ENCODE measurements around the gene SEC22C. TPM values are rescaled to one million over a fixed set of nuclear protein-coding genes. Genes with fewer than 3 reads are reported as not detected.

The SEC22C gene
- total and polyA plus RNA-seq, 2 of the 4 experiments (the other 2 are of a cell fraction), result 24.0 to 43.9 TPM

DNA sequence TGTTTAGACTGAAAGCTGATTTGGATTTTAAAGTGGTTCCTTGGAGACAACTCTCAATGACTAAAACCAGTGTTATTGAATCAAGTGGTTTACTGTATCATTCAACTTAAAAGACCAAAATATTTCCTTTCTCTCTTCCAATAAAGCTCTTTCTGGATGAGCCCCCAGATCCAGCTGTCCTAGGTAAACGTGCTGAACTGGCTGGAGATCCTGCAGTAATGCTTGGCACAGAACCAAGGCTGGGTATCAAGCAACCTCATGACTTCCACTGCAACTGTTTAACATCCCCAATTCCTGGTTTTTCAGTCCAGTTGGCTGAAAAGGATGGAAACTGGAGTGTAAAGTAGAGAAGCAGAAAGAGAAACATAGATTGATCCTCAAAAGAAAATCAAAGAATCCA, 28.9 kb downstream of the SEC22C start:
- Histone ChIP-seq H4K5ac (ENCODE audit: low read depth, low read length) (no peak overlapping the region), H3K4me3 (ENCODE audit: insufficient read depth, low read depth, low read length) (no peak overlapping the region), H2BK15ac (ENCODE audit: low read depth, low read length) (no peak overlapping the region), H3K27ac (ENCODE audit: insufficient read depth, low read length) (no peak overlapping the region), H3K4me2 (ENCODE audit: low read depth, low read length) (no peak overlapping the region), H2AFZ (replicated peaks; ENCODE audit: low read length, poor library complexity) (no peak overlapping the region), H2BK120ac (ENCODE audit: low read depth, low read length) (no peak overlapping the region), H3K56ac (ENCODE audit: extremely low read depth, insufficient read depth, low read length) (no peak overlapping the region), H3K36me3 (ENCODE audit: control insufficient read depth, insufficient read depth, low read length) (peaks cover 30% of the 10 kb centered on the region), H2BK20ac (ENCODE audit: low read depth, low read length) (no peak overlapping the region), H4K20me1 (ENCODE audit: insufficient read depth, low read length) (no peaks in the 10 kb centered on the region), H2AK9ac (replicated peaks; ENCODE audit: low read depth, low read length, poor library complexity) (no peak overlapping the region), H3K9me3 (ENCODE audit: control insufficient read depth, insufficient read depth, low read length) (no peaks in the 10 kb centered on the region), H3K9me1 (ENCODE audit: insufficient read depth, low read length) (peaks cover 4% of the 10 kb centered on the region; the same call in 1 of the 2 replicates), H3K27me3 (ENCODE audit: control insufficient read depth, insufficient read depth, low read length) (no peaks in the 10 kb centered on the region), H3K23ac (ENCODE audit: low read depth, low read length) (no peak overlapping the region), H4K8ac (ENCODE audit: low read depth in 2 of 2, low read length in 2 of 2) (no peak overlapping the region), H4K91ac (ENCODE audit: insufficient read depth, low read depth, low read length) (no peak overlapping the region), H3K4me1 (ENCODE audit: control insufficient read depth, insufficient read depth, low read length) (no peaks in the 10 kb centered on the region), H2AK5ac (ENCODE audit: low read depth, low read length) (no peak overlapping the region), H3K4ac (ENCODE audit: low read depth, low read length) (no peak overlapping the region), H2BK5ac (ENCODE audit: low read depth, low read length, poor library complexity, severe bottlenecking) (no peak overlapping the region), H3K9ac (ENCODE audit: low read depth, low read length) (no peak overlapping the region), H3K79me1 (ENCODE audit: low read depth in 1 of 2, low read length in 2 of 2) (peaks cover 0 to 2% of the 10 kb centered on the region in 2 experiments; a peak in 2 of 4 replicates), H3K18ac (ENCODE audit: low read depth, low read length) (no peak overlapping the region), H3K14ac (replicated peaks; ENCODE audit: low read depth, low read length) (no peak overlapping the region)
- no CpG with 5 or more reads among the region's 1 CpG for WGBS, 2 experiments (ENCODE audit: extremely low coverage in 2 of 2, insufficient read length in 1 of 2)
- TF ChIP-seq POLR2A (IDR thresholded peaks at IDR 0.05; ENCODE audit: low read depth, low read length) (no peak), MXI1 (IDR thresholded peaks at IDR 0.05; ENCODE audit: borderline replicate concordance, low read depth, low read length) (no peak), CEBPB (IDR thresholded peaks at IDR 0.05; ENCODE audit: low read depth, low read length) (no peak), CHD1 (IDR thresholded peaks at IDR 0.05; ENCODE audit: low read depth, low read length) (no peak), FOS (IDR thresholded peaks at IDR 0.05; ENCODE audit: low read depth, low read length) (no peak), NFE2L2 (IDR thresholded peaks at IDR 0.05; ENCODE audit: low read depth, low read length) (no peak), USF2 (IDR thresholded peaks at IDR 0.05; ENCODE audit: low read depth, low read length) (no peak), RCOR1 (IDR thresholded peaks at IDR 0.05; ENCODE audit: insufficient replicate concordance, low read length) (no peak), RAD21 (IDR thresholded peaks at IDR 0.05; ENCODE audit: low read length) (no peak), SMC3 (IDR thresholded peaks at IDR 0.05; ENCODE audit: low read depth, low read length) (no peak), BHLHE40 (IDR thresholded peaks at IDR 0.05; ENCODE audit: low read depth, low read length) (no peak), CTCF (conservative IDR thresholded peaks at IDR 0.05; ENCODE audit: low read depth, low read length) (no peak), RFX5 (IDR thresholded peaks at IDR 0.05; ENCODE audit: low read depth, low read length) (no peak), MAZ (IDR thresholded peaks at IDR 0.05; ENCODE audit: borderline replicate concordance, low read depth, low read length) (no peak), MAFK (IDR thresholded peaks at IDR 0.05; ENCODE audit: low read depth, low read length) (no peak)
- TF ChIP-seq, protein P1, sequence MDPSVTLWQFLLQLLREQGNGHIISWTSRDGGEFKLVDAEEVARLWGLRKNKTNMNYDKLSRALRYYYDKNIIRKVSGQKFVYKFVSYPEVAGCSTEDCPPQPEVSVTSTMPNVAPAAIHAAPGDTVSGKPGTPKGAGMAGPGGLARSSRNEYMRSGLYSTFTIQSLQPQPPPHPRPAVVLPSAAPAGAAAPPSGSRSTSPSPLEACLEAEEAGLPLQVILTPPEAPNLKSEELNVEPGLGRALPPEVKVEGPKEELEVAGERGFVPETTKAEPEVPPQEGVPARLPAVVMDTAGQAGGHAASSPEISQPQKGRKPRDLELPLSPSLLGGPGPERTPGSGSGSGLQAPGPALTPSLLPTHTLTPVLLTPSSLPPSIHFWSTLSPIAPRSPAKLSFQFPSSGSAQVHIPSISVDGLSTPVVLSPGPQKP (IDR thresholded peaks at IDR 0.05; ENCODE audit: borderline replicate concordance, low read depth, low read length), result no peak
- dilution Hi-C loops (cut with HindIII; ENCODE audit: low sequenced_read_pairs, unreplicated experiment), result no loop called here
- ChIA-PET CTCF (interaction anchor here (1.0 to 1.1 kb wide), 2 partner anchors 305 to 329 kb away, joined by 3 to 4 read pairs; no protein-coding TSS in a partner anchor), POLR2A (ENCODE audit: unreplicated experiment) (no interaction called here)
- ATAC-seq (ENCODE audit: low read depth) (no peak), DNase-seq (no peak)
- intact Hi-C loops (cut with micrococcal nuclease), result no loop called here
- BruUV-seq (replicated peaks), result no TSS peak
- in situ Hi-C loops (cut with MboI; ENCODE audit: low sequenced_read_pairs), result no loop called here

All from IMR-90 (cell line).